Stimulated activated CD8-positive, alpha-beta memory T cell treated with anti-CD3 and anti-CD28 coated beads, Interleukin-7, amount 100 ng/mL, for 4 hours (primary cell): ENCODE results near the gene OGA.

Source experiments
- DNase-seq, 2 donors: peaks; one replicate each; pipeline ENCODE4 v3.0.0-alpha.2; 2020; ENCODE audit warnings: low read depth in 2 of 2

OGA gene

GRCh38 chr10:101818119-101818871 is at the start of gene OGA:
Gene OGA, minus strand, starts transcription at chr10:101818444. Its CDS starts 422 bp downstream, at chr10:101818022.
- DNase-seq = peak; percentile 97 to 99

- DNase-seq = no peak
These were observed 49.7 kb upstream of the OGA start for GRCh38 chr10:101867931-101868330.

GRCh38 chr10:101859530-101859929 is 41.3 kb upstream of the OGA start:
- no peak for DNase-seq

GRCh38 chr10:101858723-101859500 is 40.7 kb upstream of the OGA start:
- DNase-seq = no peak

- DNase-seq = no peak
These were observed 39.7 kb upstream of the OGA start for GRCh38 chr10:101857802-101858476.

GRCh38 chr10:101856626-101857025 is 38.4 kb upstream of the OGA start:
- no peak for DNase-seq

- DNase-seq = no peak
These were observed 33.3 kb upstream of the OGA start for GRCh38 chr10:101851411-101852116.

- DNase-seq = no peak
These were observed 32.5 kb upstream of the OGA start for GRCh38 chr10:101850749-101851148.

GRCh38 chr10:101848894-101849351 is 30.7 kb upstream of the OGA start:
- no peak for DNase-seq

GRCh38 chr10:101848408-101848807 is 30.2 kb upstream of the OGA start:
- DNase-seq = no peak

GRCh38 chr10:101845893-101846292 is 27.6 kb upstream of the OGA start:
- DNase-seq = no peak

GRCh38 chr10:101843032-101844021 is 25.1 kb upstream of the OGA start, which contains the start of gene KCNIP2:
Gene KCNIP2, minus strand, starts transcription at chr10:101843800. Its CDS starts 232 bp downstream, at chr10:101843568.
- peak; percentile 58 to 64 for DNase-seq

GRCh38 chr10:101841826-101842225 is 23.6 kb upstream of the OGA start:
- DNase-seq = no peak

GRCh38 chr10:101840741-101841453 is 22.7 kb upstream of the OGA start:
- peak; percentile 47 to 63 for DNase-seq

GRCh38 chr10:101840102-101840684 is 21.9 kb upstream of the OGA start:
- DNase-seq = no peak

- DNase-seq = peak in 1 of 2 donors; percentile 63
These were observed 21.3 kb upstream of the OGA start for GRCh38 chr10:101839416-101840063.

- no peak for DNase-seq
These were observed 20.8 kb upstream of the OGA start for GRCh38 chr10:101839002-101839401.

GRCh38 chr10:101838416-101838970 is 20.2 kb upstream of the OGA start:
- no peak for DNase-seq
